Endothelial cell of umbilical vein (primary cell): ENCODE measurements around the gene C9orf78. TPM values are rescaled to one million over a fixed set of nuclear protein-coding genes. Genes with fewer than 3 reads are reported as not detected.

Experiments used
- BruUV-seq: library from RNA; stranded (reverse); fragments of 400-500 nt; replicated peaks from 2 replicates; lab custom pipeline; 2021; lab: Mats Ljungman, UMichigan
- CTCF ChIA-PET: fragments of 300-600, 350-600 bp; sonication (Branson Sonifier 250); formaldehyde crosslinking; loops from one replicate; lab custom pipeline; 2021; ENCODE audit warnings: antibody characterized with exemption, inconsistent platforms; lab: Charles Lee
- POLR2A ChIA-PET: fragments of 300-600, 350-600 bp; sonication (Branson Sonifier 250); formaldehyde crosslinking; loops from one replicate; lab custom pipeline; 2021; ENCODE audit warnings: antibody characterized with exemption, inconsistent platforms; lab: Charles Lee
- DNase-seq: peaks from one replicate; pipeline ENCODE4 v3.0.0-alpha.2; 2011; ENCODE audit warnings: low read depth, low spot score
- FAIRE-seq: peaks from 2 replicates; lab custom pipeline; 2011; peaks lifted over from hg19 to GRCh38; lab: Jason Lieb, UNC
- H2AFZ ChIP-seq: 2 replicates; pipeline ENCODE4 v1.6.0; 2012; ENCODE audit warnings: low read depth, low read length, control low read depth, inconsistent platforms
- H3K27ac ChIP-seq: 2 replicates; pipeline ENCODE4 v1.5.1; 2011; ENCODE audit warnings: low read depth, mild to moderate bottlenecking, control low read depth, low read length, moderate library complexity; ENCODE audit not compliant: insufficient read depth
- H3K27me3 ChIP-seq, 2 experiments: 2 replicates each; pipeline versions ENCODE4 v1.6.0 to v1.6.1; 2011; ENCODE audit warnings: low read length in 2 of 2, mixed read lengths in 1 of 2; ENCODE audit not compliant: control insufficient read depth in 2 of 2, insufficient read depth in 2 of 2
- H3K36me3 ChIP-seq, 2 experiments: 2 replicates in 1 of 2; 3 replicates in 1 of 2; pipeline ENCODE4 v1.5.1; 2011; ENCODE audit warnings: low read length in 2 of 2, mild to moderate bottlenecking in 1 of 2, moderate library complexity in 1 of 2; ENCODE audit not compliant: control insufficient read depth in 2 of 2, insufficient read depth in 2 of 2; ENCODE audit errors: extremely low read depth in 1 of 2
- H3K4me1 ChIP-seq: 3 replicates; pipeline ENCODE4 v1.5.1; 2011; ENCODE audit warnings: mild to moderate bottlenecking, low read length; ENCODE audit not compliant: control insufficient read depth, insufficient read depth; ENCODE audit errors: extremely low read depth
- H3K4me2 ChIP-seq: 2 replicates; pipeline ENCODE4 v1.6.1; 2011; ENCODE audit warnings: low read length, control low read depth, mixed read lengths; ENCODE audit not compliant: insufficient read depth
- H3K4me3 ChIP-seq, 3 experiments: fragments of 200-600 bp in 1 of 3; sonication (generic), shearing (Covaris generic) in 1 of 3; replicated peaks in 1 of 3; 2 replicates each; pipeline ENCODE4 v1.5.1; 2011 to 2016; ENCODE audit warnings: control low read depth in 3 of 3, low read length in 3 of 3, mild to moderate bottlenecking in 2 of 3, inconsistent platforms in 1 of 3, low read depth in 1 of 3, moderate library complexity in 1 of 3; ENCODE audit not compliant: insufficient read depth in 1 of 3
- H3K79me2 ChIP-seq: 2 replicates; pipeline ENCODE4 v1.6.0; 2012; ENCODE audit warnings: low read length, inconsistent platforms; ENCODE audit not compliant: control insufficient read depth, insufficient read depth
- H3K9ac ChIP-seq: replicated peaks from 2 replicates; pipeline ENCODE3; 2011; ENCODE audit warnings: low read length, control low read depth; ENCODE audit not compliant: insufficient read depth; ENCODE audit errors: extremely low read depth
- H3K9me1 ChIP-seq: replicated peaks from 3 replicates; pipeline ENCODE4 v1.6.0; 2011; ENCODE audit warnings: mild to moderate bottlenecking, low read length; ENCODE audit not compliant: control insufficient read depth, insufficient read depth; ENCODE audit errors: extremely low read depth
- H3K9me3 ChIP-seq: replicated peaks from 2 replicates; pipeline ENCODE4 v1.5.1; 2012; ENCODE audit warnings: low read length, inconsistent platforms; ENCODE audit not compliant: control insufficient read depth, insufficient read depth
- H4K20me1 ChIP-seq: replicated peaks from 2 replicates; pipeline ENCODE3; 2011; ENCODE audit warnings: mild to moderate bottlenecking, low read length; ENCODE audit not compliant: control insufficient read depth, insufficient read depth; ENCODE audit errors: extremely low read depth
- CTCF ChIP-seq, 2 donors: IDR thresholded peaks; 1 replicate in 1 of 2; 2 replicates in 1 of 2; pipeline ENCODE4 v1.5.1; 2011; ENCODE audit warnings: low read length in 2 of 2, mild to moderate bottlenecking in 2 of 2, moderate library complexity in 2 of 2, control low read depth in 1 of 2, inconsistent platforms in 1 of 2, low read depth in 1 of 2; ENCODE audit not compliant: insufficient read depth in 1 of 2; ENCODE audit errors: extremely low read depth in 1 of 2
- EZH2 ChIP-seq: IDR thresholded peaks from 2 replicates; pipeline ENCODE4 v1.6.1; 2012; ENCODE audit warnings: borderline replicate concordance, low read depth, mild to moderate bottlenecking, moderate library complexity, low read length, inconsistent platforms; ENCODE audit not compliant: severe bottlenecking
- FOS ChIP-seq: IDR thresholded peaks from 2 replicates; pipeline ENCODE4 v1.6.1; 2011; ENCODE audit warnings: mild to moderate bottlenecking, low read length, moderate library complexity, borderline replicate concordance; ENCODE audit not compliant: insufficient read depth
- GATA2 ChIP-seq: IDR thresholded peaks from 2 replicates; pipeline ENCODE4 v1.7.0; 2011; ENCODE audit warnings: low read depth, mild to moderate bottlenecking, moderate library complexity, mixed read lengths, low read length; ENCODE audit not compliant: insufficient read length, insufficient read depth
- JUN ChIP-seq: IDR thresholded peaks from 2 replicates; pipeline ENCODE4 v1.6.1; 2011; ENCODE audit warnings: borderline replicate concordance, low read depth; ENCODE audit not compliant: insufficient read length, insufficient read depth
- POLR2A ChIP-seq: IDR thresholded peaks from 2 replicates; pipeline ENCODE4 v1.6.1; 2012; ENCODE audit warnings: low read depth, mild to moderate bottlenecking, control low read depth, low read length
- dilution Hi-C: fragments of 300-500 bp; cut with MboI; formaldehyde crosslinking; loops from one replicate; pipeline ENCODE4 v1.15.0; 2019; ENCODE audit warnings: low sequenced_read_pairs; ENCODE audit not compliant: extremely low pct_ligation_motif_present
- intact Hi-C: fragments of 100-400 bp; cut with micrococcal nuclease; formaldehyde crosslinking; loops from one replicate; pipeline ENCODE4 v1.10.0; 2022
- polyA plus RNA-seq, 4 experiments: library from polyadenylated mRNA; depleted of rRNA in 3 of 4; stranded (reverse) in 3 of 4; unstranded in 1 of 4; fragments of >200 nt; gene quantifications; 2 replicates each; pipeline versions ENCODE4 v1.2.1 to v1.2.3, GENCODE V29; 2011 to 2012; ENCODE audit warnings: missing spikeins in 1 of 4
- total RNA-seq: library from RNA; stranded (reverse); gene quantifications from 2 replicates; pipeline ENCODE4 v1.2.3, GENCODE V29; 2021
- TF ChIP-seq, protein P1 (sequence below): IDR thresholded peaks from 2 replicates; pipeline ENCODE4 v1.6.1; 2011; ENCODE audit not compliant: insufficient read depth, insufficient read length

C9orf78 gene
- total and polyA plus RNA-seq, 2 donors (not counting 3 experiments of a cell fraction or from before 2014, with no cell fraction given) = 17.9 to 34.6 TPM

DNA sequence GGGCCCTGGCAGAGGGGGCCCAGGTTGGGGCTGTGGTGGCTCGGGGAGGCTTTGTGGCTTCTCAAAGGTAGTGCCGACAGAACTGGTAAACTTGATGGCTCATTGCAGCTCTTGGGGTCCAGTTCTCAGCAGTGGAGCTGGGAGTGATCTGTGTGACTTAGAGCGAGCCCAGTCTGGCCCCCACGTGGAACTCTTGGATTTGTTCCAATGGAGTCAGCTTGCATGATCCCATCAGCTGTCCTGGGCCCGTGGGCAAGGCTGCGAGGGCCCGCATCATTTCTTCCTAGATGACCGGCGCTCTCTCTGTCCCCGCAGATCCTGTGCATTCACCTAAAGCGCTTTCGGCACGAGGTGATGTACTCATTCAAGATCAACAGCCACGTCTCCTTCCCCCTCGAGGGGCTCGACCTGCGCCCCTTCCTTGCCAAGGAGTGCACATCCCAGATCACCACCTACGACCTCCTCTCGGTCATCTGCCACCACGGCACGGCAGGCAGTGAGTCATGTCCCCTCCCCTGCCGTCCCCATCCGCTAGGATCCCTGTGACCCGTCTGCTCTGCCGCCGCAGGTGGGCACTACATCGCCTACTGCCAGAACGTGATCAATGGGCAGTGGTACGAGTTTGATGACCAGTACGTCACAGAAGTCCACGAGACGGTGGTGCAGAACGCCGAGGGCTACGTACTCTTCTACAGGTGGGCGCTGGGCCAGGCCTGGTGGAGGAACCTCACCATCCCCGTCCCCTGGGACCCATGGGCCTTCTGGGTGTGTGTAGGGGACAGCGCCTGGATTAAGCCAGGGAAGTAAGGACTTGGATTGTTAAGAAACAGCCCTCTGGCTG is 39.4 kb upstream of the C9orf78 start:
- POLR2A ChIA-PET = no interaction called here
- intact Hi-C loops (no loop called here), dilution Hi-C loops (no loop called here)
- H3K27me3 ChIP-seq = no peaks in the 10 kb centered on the region
- no peak overlapping the region for H3K27ac ChIP-seq
- H3K9me1 ChIP-seq = no peaks in the 10 kb centered on the region
- H3K4me3 ChIP-seq = no peak overlapping the region
- no peak overlapping the region for H3K4me2 ChIP-seq
- no peaks in the 10 kb centered on the region for H4K20me1 ChIP-seq
- peaks cover 0 to 5% of the 10 kb centered on the region in 2 experiments for H3K36me3 ChIP-seq
- no peak for TF ChIP-seq GATA2
- TF ChIP-seq, protein P1, sequence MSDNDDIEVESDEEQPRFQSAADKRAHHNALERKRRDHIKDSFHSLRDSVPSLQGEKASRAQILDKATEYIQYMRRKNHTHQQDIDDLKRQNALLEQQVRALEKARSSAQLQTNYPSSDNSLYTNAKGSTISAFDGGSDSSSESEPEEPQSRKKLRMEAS = no peak
- TF ChIP-seq EZH2 = no peak
- TF ChIP-seq POLR2A = no peak
- no peak for TF ChIP-seq CTCF (IDR thresholded peaks at IDR 0.05; ENCODE audit: extremely low read depth in 1 of 2, insufficient read depth in 1 of 2, low read depth in 1 of 2, low read length in 2 of 2)
- no peak for TF ChIP-seq JUN
- no peak for TF ChIP-seq FOS
- no peak overlapping the region for H2AFZ ChIP-seq
- no peaks in the 10 kb centered on the region for H3K9me3 ChIP-seq
- FAIRE-seq = no peak
- no peaks in the 10 kb centered on the region for H3K4me1 ChIP-seq
- no peaks in the 10 kb centered on the region for H3K79me2 ChIP-seq
- DNase-seq = no peak
- H3K9ac ChIP-seq = no peak overlapping the region
- CTCF ChIA-PET = interaction anchor here (1.3 kb wide), 1 partner anchor 8 kb away, joined by 3 read pairs; no protein-coding TSS in a partner anchor
- BruUV-seq = no TSS peak
